Measurements from ENCODE around the gene BGLAP. TPM values are rescaled to one million over a fixed set of nuclear protein-coding genes. Genes with fewer than 3 reads are reported as not detected.

The BGLAP gene
- total RNA-seq, 1 experiment from 2014 or later = 2.4 TPM

- Histone ChIP-seq H3K9me3 (ENCODE audit: control insufficient read depth, low read depth, low read length) (no peaks in the 10 kb centered on the region), H4K20me1 (ENCODE audit: control insufficient read depth, insufficient read depth, insufficient read length) (no peaks in the 10 kb centered on the region), H2BK15ac (ENCODE audit: low read depth, low read length) (no peak overlapping the region), H3K79me1 (ENCODE audit: insufficient read depth, low read depth, low read length, poor library complexity, severe bottlenecking) (peaks cover 5% of the 10 kb centered on the region), H2AFZ (ENCODE audit: low read length) (no peak overlapping the region), H4K8ac (replicated peaks; ENCODE audit: insufficient read length, low read depth, low read length) (no peak overlapping the region), H3K27ac (ENCODE audit: insufficient read length, low read depth, low read length) (no peak overlapping the region), H3K4ac (ENCODE audit: low read depth, low read length) (no peak overlapping the region), H3K4me2 (ENCODE audit: insufficient read depth, insufficient read length, low read length) (peak overlapping the region; percentile 93), H3K4me1 (ENCODE audit: insufficient read depth, low read length) (no peaks in the 10 kb centered on the region), H2BK5ac (ENCODE audit: insufficient read length, low read length) (no peak overlapping the region), H2BK120ac (ENCODE audit: low read depth, low read length, poor library complexity, severe bottlenecking) (no peak overlapping the region), H2BK20ac (ENCODE audit: low read depth, low read length, poor library complexity, severe bottlenecking) (no peak overlapping the region), H3K9ac (ENCODE audit: extremely low read depth, insufficient read length, low read length) (peak overlapping the region; percentile 92), H2BK12ac (ENCODE audit: insufficient read length, low read depth, low read length) (no peak overlapping the region), H4K5ac (ENCODE audit: insufficient read length, low read depth, low read length) (no peak overlapping the region), H3K23ac (ENCODE audit: insufficient read length, low read depth, low read length) (no peak overlapping the region), H3K79me2 (ENCODE audit: insufficient read depth, low read length) (peaks cover 22% of the 10 kb centered on the region), H4K91ac (ENCODE audit: insufficient read length, low read depth, low read length) (no peak overlapping the region), H3K18ac (ENCODE audit: insufficient read length, low read depth, low read length) (no peak overlapping the region), H3K27me3 (ENCODE audit: insufficient read depth, low read length) (no peaks in the 10 kb centered on the region), H3K23me2 (ENCODE audit: insufficient read length, low read depth, low read length, poor library complexity, severe bottlenecking) (peaks cover 12% of the 10 kb centered on the region), H3T11ph (ENCODE audit: low read length) (no peak overlapping the region), H3K14ac (ENCODE audit: insufficient read depth, low read length) (no peak overlapping the region), H2AK5ac (ENCODE audit: insufficient read length, low read length) (no peak overlapping the region), H3K56ac (ENCODE audit: insufficient read length, low read depth, low read length) (no peak overlapping the region)
- Mint-ChIP-seq H3K36me3 (ENCODE audit: insufficient read depth in 1 of 3, low read depth in 3 of 3) (peaks cover 24 to 33% (median 27%) of the 10 kb centered on the region in 3 experiments; a peak in 6 of 7 replicates), H3K9me3 (no peaks in the 10 kb centered on the region), H3K4me3 (peak overlapping the region; percentile 97 to 98), H3K4me1 (peaks cover 24 to 29% of the 10 kb centered on the region in 2 experiments), H3K27ac (peak overlapping the region in 1 of 3 experiments; percentile 97; a peak in 1 of 7 replicates), H3K27me3 (ENCODE audit: low read depth) (no peaks in the 10 kb centered on the region; the same call in 1 of the 2 replicates)
- no peak for DNase-seq
- no peak for TF ChIP-seq CTCF (conservative IDR thresholded peaks at IDR 0.05)
- WGBS (ENCODE audit: extremely low coverage, insufficient read length, low lambda C conversion rate) = no CpG with 5 or more reads among the region's 8 CpGs
These were observed 39.3 kb downstream of the BGLAP start for GRCh38 chr1:156281281-156281680.

All from H9 (cell line).